Measurements from ENCODE around the gene MPP1.

GRCh38 chrX:154748712-154749339 lies 56.5 kb downstream of the MPP1 start:
- TF ChIP-seq CTCF (IDR thresholded peaks at IDR 0.05) (peak; percentile 63 to 75 (median 68)), POLR2A (IDR thresholded peaks at IDR 0.05) (no peak)
